Spleen (tissue), 11 donors: ENCODE results near the gene HACD2. TPM values are rescaled to one million over a fixed set of nuclear protein-coding genes. Genes with fewer than 3 reads are reported as not detected.

Experiments used
- DNase-seq: peaks from one replicate; pipeline ENCODE4 v3.0.0-alpha.2; 2020
- H3K27ac ChIP-seq, 8 donors: fragments of 200-600 bp; sonication (generic) in 7 of 8; 1 replicate in 4 of 8; 2 replicates in 4 of 8; pipeline versions ENCODE4 v1.5.0 to v1.8.0; 2016 to 2021; ENCODE audit warnings: inconsistent platforms in 4 of 8, mild to moderate bottlenecking in 4 of 8, moderate library complexity in 1 of 8
- H3K27me3 ChIP-seq, 7 donors: fragments of 200-600 bp; sonication (generic) in 6 of 7; replicated peaks in 1 of 7; 1 replicate in 4 of 7; 2 replicates in 3 of 7; pipeline versions ENCODE4 v1.5.0 to v1.8.0; 2016 to 2021; ENCODE audit warnings: inconsistent platforms in 3 of 7, mild to moderate bottlenecking in 1 of 7
- H3K36me3 ChIP-seq, 6 donors: fragments of 200-600 bp; sonication (generic) in 5 of 6; 1 replicate in 4 of 6; 2 replicates in 2 of 6; pipeline versions ENCODE4 v1.5.0 to v1.8.0; 2016 to 2021; ENCODE audit warnings: inconsistent platforms in 2 of 6
- H3K4me1 ChIP-seq, 6 donors: fragments of 200-600 bp; sonication (generic) in 5 of 6; 1 replicate in 3 of 6; 2 replicates in 3 of 6; pipeline versions ENCODE4 v1.5.0 to v1.8.0; 2016 to 2021; ENCODE audit warnings: inconsistent platforms in 3 of 6
- H3K4me3 ChIP-seq, 8 donors: fragments of 200-600 bp; sonication (generic) in 7 of 8; 1 replicate in 4 of 8; 2 replicates in 4 of 8; pipeline versions ENCODE4 v1.5.0 to v1.8.0; 2016 to 2021; ENCODE audit warnings: inconsistent platforms in 4 of 8, mild to moderate bottlenecking in 4 of 8, moderate library complexity in 2 of 8
- H3K9me3 ChIP-seq, 8 donors: fragments of 200-600 bp; sonication (generic) in 7 of 8; 1 replicate in 4 of 8; 2 replicates in 4 of 8; pipeline versions ENCODE4 v1.5.0 to v1.8.0; 2016 to 2021; ENCODE audit warnings: inconsistent platforms in 4 of 8
- POLR2A ChIP-seq, 3 donors: fragments of 450-650 bp; IDR thresholded peaks; one replicate each; pipeline ENCODE4 v1.5.1; 2017; ENCODE audit warnings: antibody characterized with exemption in 3 of 3, mild to moderate bottlenecking in 1 of 3
- POLR2AphosphoS5 ChIP-seq, 3 donors: sonication (generic); formaldehyde crosslinking; IDR thresholded peaks; one replicate each; pipeline ENCODE4 v1.5.1; 2017; ENCODE audit warnings: antibody characterized with exemption in 3 of 3
- WGBS, 5 donors: extraction: QIAGEN DNeasy Blood & Tissue Kit in 3 of 5; methylation state at CpG; one replicate each; pipeline versions ENCODE4 v1.1.5 to v1.1.7; 2013 to 2018; 5-methylcytosine and 5-hydroxymethylcytosine counted together
- intact Hi-C: fragments of 100-400 bp; cut with DNase I; formaldehyde crosslinking; loops from one replicate; pipeline ENCODE4 v1.15.0; 2023; ENCODE audit warnings: low total_unique reads
- polyA plus RNA-seq, 3 donors: library from polyadenylated mRNA; stranded (reverse); fragments of 200-250 nt; gene quantifications; one replicate each; pipeline ENCODE4 v1.2.1, GENCODE V29; 2013
- total RNA-seq, 7 donors: library from RNA; depleted of rRNA in 3 of 7; stranded (reverse); fragments of >200 nt in 3 of 7; fragmentation: NEBNext Ultra II Directional in 4 of 7; extraction: Animal tissue kit (Norgen Biotek cat#: 25700) in 4 of 7; gene quantifications; one replicate each; pipeline versions ENCODE4 v1.1.0 to v1.2.1, GENCODE V29; 2016 to 2021
- TF ChIP-seq, protein P1 (sequence below), 11 experiments: fragments of 200-600 bp in 7 of 11; fragments of 450-650 bp in 4 of 11; sonication (generic) in 4 of 11; IDR thresholded peaks in 8 of 11; conservative IDR thresholded peaks in 3 of 11; 1 replicate in 7 of 11; 2 replicates in 4 of 11; pipeline versions ENCODE4 v1.4.0 to v1.8.0; 2016 to 2021; ENCODE audit warnings: antibody characterized with exemption in 11 of 11, inconsistent platforms in 4 of 11, mild to moderate bottlenecking in 1 of 11
- donor health status: healthy with polysubstance abuse.
- donor health status: DM: no; HTN: no; CAD: no; lungs with moderate emphysema.
- donor health status: DM: no; HTN: no; CAD: no.
- donor health status: Bipolar disorder and iron deficiency.
- donor health status: healthy.
- donor health status: DM: no; HTN: no; CAD: no.
- donor health status: DM: yes; HTN: yes; CAD: no.

The HACD2 gene
- total and polyA plus RNA-seq, 10 donors, result 6.0 to 26.6 (median 18.9) TPM

DNA sequence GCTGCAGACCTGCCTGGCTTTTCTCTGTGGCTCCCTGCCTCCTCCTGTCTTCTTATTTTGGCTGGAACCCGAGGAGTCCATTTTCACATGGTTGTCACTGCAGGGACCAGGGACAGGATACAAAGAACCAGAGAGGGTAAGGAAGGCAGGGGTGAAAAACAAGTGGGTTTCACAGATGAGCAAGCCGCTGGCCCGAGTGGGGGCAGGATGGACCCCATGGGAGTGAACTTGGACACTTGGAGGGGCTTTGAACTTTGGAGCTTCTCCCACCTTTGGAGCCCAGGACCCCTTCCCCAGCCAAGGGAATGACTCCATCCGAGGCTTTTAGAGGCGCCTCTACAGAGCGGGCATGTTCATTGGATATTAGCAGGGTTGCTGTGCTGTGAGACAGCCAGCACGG, 109.1 kb downstream of the HACD2 start:
- TF ChIP-seq POLR2AphosphoS5 (IDR thresholded peaks at IDR 0.05), result no peak
- peaks cover 0 to 4% (median 0%) of the 10 kb centered on the region in 6 donors for H3K4me1 ChIP-seq
- no peaks in the 10 kb centered on the region for H3K9me3 ChIP-seq
- peak; percentile 39 for DNase-seq
- H3K27ac ChIP-seq, result no peak overlapping the region
- H3K36me3 ChIP-seq, result no peaks in the 10 kb centered on the region
- 68 to 87% (median 77%) methylated on average over 7 of the region's 7 CpGs for WGBS, 5 donors
- peaks cover 0 to 31% (median 0%) of the 10 kb centered on the region in 7 donors for H3K27me3 ChIP-seq
- intact Hi-C loops, result no loop called here
- H3K4me3 ChIP-seq, result no peak overlapping the region

DNA sequence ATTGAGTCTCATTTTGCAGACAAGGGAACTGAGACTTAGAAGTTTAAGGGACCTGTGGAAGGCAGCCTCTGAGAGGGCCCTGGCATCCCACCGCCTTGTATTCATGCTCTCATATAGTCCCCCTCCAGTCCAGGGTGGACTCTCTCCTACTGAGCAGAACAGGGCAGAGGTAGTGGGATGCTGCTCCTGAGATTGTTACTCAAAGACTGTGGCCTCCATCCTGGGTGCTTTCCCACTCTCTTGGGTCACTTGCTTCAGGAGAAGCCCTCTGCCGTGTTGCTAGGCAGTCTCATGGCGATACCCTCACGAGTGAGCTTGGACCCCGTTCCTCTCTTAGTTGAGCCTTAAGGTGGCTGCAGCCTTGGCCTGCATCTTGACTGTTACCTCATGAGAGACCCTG, 113.7 kb downstream of the HACD2 start:
- TF ChIP-seq POLR2AphosphoS5 (IDR thresholded peaks at IDR 0.05) (no peak), POLR2A (IDR thresholded peaks at IDR 0.05) (no peak)
- TF ChIP-seq, protein P1, sequence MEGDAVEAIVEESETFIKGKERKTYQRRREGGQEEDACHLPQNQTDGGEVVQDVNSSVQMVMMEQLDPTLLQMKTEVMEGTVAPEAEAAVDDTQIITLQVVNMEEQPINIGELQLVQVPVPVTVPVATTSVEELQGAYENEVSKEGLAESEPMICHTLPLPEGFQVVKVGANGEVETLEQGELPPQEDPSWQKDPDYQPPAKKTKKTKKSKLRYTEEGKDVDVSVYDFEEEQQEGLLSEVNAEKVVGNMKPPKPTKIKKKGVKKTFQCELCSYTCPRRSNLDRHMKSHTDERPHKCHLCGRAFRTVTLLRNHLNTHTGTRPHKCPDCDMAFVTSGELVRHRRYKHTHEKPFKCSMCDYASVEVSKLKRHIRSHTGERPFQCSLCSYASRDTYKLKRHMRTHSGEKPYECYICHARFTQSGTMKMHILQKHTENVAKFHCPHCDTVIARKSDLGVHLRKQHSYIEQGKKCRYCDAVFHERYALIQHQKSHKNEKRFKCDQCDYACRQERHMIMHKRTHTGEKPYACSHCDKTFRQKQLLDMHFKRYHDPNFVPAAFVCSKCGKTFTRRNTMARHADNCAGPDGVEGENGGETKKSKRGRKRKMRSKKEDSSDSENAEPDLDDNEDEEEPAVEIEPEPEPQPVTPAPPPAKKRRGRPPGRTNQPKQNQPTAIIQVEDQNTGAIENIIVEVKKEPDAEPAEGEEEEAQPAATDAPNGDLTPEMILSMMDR (IDR thresholded peaks at IDR 0.05 in 8 of 11, conservative IDR thresholded peaks at IDR 0.05 in 3 of 11), result no peak
- peak; percentile 45 for DNase-seq
- H3K27ac ChIP-seq, result no peak overlapping the region
- no peak overlapping the region for H3K4me3 ChIP-seq
- 90 to 98% (median 93%) methylated on average over 5 of the region's 5 CpGs for WGBS, 5 donors
- intact Hi-C loops, result no loop called here
- peaks cover 0 to 13% (median 0%) of the 10 kb centered on the region in 7 donors for H3K27me3 ChIP-seq
- no peaks in the 10 kb centered on the region for H3K36me3 ChIP-seq
- no peaks in the 10 kb centered on the region for H3K9me3 ChIP-seq
- no peaks in the 10 kb centered on the region for H3K4me1 ChIP-seq

DNA sequence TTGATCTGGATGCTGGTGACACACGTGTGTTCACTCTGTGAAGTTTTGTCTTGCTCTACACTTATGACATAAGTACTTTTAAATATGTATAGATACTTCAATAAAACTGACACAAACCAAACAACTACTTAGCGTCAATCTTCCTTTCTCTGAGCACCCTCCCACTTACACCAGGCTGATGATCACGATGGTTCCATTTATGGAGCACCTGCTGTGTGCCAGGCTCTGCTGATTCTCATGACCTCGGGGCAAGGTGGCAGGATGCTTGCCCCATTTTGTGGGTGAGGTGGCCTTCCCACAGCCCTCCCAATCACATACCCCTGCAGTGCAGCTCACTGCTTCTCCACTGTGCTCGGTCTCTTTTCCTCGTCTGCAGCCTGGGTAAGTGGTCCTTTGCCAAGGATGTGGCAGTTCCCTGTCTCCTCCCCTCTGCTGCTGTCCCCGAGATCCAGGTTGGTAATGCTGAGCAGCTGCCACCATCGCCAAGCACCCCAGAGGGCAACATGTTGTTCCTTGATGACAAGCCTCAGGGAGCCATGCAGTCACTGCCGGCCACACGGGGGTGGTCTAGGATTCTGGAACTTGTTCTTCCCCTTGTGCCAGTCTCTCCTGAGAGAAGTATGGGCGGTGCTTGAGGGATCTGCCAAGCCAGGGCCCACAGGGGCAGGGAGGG, 115.4 kb downstream of the HACD2 start:
- WGBS, 5 donors, result 70 to 86% (median 82%) methylated on average over 8 to 11 of the region's 11 CpGs
- intact Hi-C loops, result no loop called here
- H3K4me1 ChIP-seq, result no peaks in the 10 kb centered on the region
- peaks cover 0 to 9% (median 0%) of the 10 kb centered on the region in 7 donors for H3K27me3 ChIP-seq
- H3K9me3 ChIP-seq, result no peaks in the 10 kb centered on the region
- no peak overlapping the region for H3K27ac ChIP-seq
- TF ChIP-seq POLR2A (IDR thresholded peaks at IDR 0.05) (no peak), POLR2AphosphoS5 (IDR thresholded peaks at IDR 0.05) (no peak)
- TF ChIP-seq, protein P1 (IDR thresholded peaks at IDR 0.05 in 8 of 11, conservative IDR thresholded peaks at IDR 0.05 in 3 of 11), result no peak
- no peaks in the 10 kb centered on the region for H3K36me3 ChIP-seq
- H3K4me3 ChIP-seq, result no peak overlapping the region
- DNase-seq, result no peak

DNA sequence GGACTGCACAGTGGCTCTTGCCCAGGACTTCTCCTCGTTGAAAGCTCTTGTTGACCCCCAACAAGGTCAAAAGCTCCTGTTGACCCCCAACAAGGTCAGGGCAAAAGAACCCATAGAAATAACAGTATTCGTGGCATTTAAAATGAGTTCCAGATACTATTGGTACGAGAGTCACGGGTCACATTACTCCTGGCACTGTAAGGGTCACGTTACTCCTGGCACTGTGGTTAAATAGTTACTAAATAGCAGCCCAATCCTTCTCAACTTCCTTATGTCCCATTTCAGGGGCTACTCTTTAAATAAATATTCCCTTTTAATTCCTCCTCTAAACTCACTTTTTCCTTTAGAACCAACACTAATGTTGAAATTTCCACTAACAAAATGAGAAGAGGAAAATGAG, 117.8 kb downstream of the HACD2 start:
- intact Hi-C loops, result no loop called here
- 63 to 79% (median 68%) methylated on average over 5 of the region's 5 CpGs for WGBS, 5 donors
- H3K4me1 ChIP-seq, result no peaks in the 10 kb centered on the region

More for the DNA sequence above, 117.8 kb downstream of the HACD2 start:
- Histone ChIP-seq H3K27ac (no peak overlapping the region), H3K4me3 (no peak overlapping the region), H3K27me3 (peaks cover 0 to 18% (median 0%) of the 10 kb centered on the region in 7 donors), H3K36me3 (no peaks in the 10 kb centered on the region), H3K9me3 (no peaks in the 10 kb centered on the region)
- TF ChIP-seq, protein P1 (IDR thresholded peaks at IDR 0.05 in 8 of 11, conservative IDR thresholded peaks at IDR 0.05 in 3 of 11), result no peak
- TF ChIP-seq POLR2A (IDR thresholded peaks at IDR 0.05) (no peak), POLR2AphosphoS5 (IDR thresholded peaks at IDR 0.05) (no peak)
- no peak for DNase-seq
